Measurements from ENCODE around the gene MAP3K5.
"Not testable (repeated sequence)": the region's sequence is repeated elsewhere in the genome, so short reads cannot be mapped to it uniquely, and the experiment has no call there.

The MAP3K5 gene

DNA sequence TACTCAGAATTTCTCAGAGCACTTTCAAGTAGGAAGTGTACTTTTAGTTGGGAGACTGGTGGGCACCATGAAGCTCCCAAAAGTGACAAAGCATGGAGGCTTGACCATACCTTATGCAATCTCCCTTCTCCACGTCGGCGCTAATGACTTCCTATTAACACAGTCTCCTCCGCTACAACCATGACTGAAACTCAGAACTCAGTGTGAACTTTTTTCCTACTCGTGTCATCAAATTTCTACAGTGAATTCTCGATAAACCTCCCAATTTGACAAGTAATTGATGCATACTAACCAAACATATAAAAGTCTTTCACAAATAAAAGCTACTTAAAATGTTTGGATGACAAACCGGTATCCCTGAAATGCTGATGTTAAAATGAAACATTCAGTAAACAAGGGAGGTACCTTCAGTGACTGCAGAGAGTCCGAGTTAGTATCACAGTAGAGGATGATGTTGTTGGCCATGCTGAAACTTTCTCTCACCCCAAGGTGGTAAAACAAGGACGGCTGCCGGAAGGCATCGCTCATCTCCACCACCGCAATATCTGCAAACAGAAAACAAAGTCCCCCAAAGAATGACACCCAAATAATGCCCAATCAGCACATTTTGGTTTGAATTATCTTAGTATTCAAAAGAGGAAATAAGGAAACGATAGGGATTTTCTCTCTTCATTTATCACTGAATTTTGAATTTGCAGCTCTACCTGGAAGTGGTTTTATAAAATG is 72.1 kb downstream of the MAP3K5 start:
- DNase-seq: no peak

GRCh38 chr6:136719280-136720044 is 72.8 kb downstream of the MAP3K5 start:
- DNase-seq: no peak

- DNase-seq: peak; percentile 90
Observed at GRCh38 chr6:136718476-136718875, 73.8 kb downstream of the MAP3K5 start.

- DNase-seq: no peak
Observed at GRCh38 chr6:136717716-136717990, 74.6 kb downstream of the MAP3K5 start.

- no peak for DNase-seq
Observed at GRCh38 chr6:136716917-136717715, 75.2 kb downstream of the MAP3K5 start.

DNA sequence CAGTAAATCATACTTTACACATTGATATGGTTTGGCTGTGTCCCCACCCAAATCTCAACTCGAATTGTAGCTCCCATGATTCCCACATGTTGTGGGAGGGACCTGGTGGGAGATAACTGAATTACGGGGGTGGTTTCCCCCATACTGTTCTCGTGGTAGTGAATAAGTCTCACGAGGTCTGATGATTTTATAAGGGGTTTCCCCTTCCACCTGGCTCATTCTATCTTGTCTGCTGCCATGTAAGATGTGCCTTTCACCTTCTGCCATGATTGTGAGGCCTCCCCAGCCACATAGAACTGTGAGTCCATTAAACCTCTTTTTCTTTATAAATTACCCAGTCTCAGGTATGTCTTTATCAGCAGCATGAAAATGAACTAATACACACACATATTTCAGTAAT is 79.6 kb downstream of the MAP3K5 start:
- not testable (repeated sequence) for DNase-seq

GRCh38 chr6:136711644-136712043 is 80.6 kb downstream of the MAP3K5 start:
- DNase-seq: no peak

GRCh38 chr6:136710877-136711552 is 81.3 kb downstream of the MAP3K5 start:
- no peak for DNase-seq

- DNase-seq: no peak
Observed at GRCh38 chr6:136709429-136709828, 82.8 kb downstream of the MAP3K5 start.

DNA sequence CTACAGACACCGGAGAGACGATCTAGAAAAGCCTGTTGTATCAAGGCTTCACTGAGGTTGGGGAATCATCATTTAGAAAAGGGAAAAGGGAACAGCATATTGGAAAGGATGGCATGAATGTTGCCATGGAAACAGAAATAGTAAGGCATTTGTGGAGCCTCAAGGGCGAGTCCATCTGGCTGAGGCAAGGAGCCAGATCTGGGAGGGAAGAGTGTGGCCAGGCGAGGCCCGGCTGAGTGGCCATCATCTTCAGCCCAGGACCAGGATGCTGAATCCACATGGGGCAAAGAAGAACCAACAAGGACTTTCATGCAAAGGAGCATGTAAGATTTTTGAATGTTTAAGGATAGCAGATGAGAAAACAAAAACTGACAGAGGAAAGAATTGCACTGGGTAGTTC is 85.8 kb downstream of the MAP3K5 start:
- DNase-seq: no peak

DNA sequence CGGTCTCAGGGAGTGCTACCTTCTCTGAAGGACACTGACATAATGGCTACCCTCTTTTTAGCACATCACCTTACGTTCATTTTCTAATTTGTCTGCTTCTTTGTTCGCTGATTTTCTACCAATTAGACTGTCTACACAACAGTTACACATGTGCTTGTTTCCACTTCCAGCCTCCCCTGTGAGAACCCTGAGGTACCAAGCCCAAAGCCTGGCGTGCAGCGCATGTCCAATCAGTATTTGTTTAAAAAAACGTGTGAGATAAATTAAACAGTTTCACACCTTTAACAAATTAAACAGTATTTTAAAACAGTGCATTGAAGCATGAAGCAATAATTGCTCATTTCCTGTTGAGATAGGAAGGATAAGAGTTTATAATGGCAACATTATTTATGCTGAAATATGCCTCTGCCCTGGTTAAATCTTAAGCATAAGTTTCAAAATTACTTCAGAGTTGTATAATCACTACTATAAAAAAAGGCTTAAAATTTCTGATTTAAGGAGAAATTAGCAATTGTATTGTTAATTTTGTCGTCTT is 88.9 kb downstream of the MAP3K5 start:
- DNase-seq: peak; percentile 41

- DNase-seq: no peak
Observed at GRCh38 chr6:136701045-136701444, 91.2 kb downstream of the MAP3K5 start.

DNA sequence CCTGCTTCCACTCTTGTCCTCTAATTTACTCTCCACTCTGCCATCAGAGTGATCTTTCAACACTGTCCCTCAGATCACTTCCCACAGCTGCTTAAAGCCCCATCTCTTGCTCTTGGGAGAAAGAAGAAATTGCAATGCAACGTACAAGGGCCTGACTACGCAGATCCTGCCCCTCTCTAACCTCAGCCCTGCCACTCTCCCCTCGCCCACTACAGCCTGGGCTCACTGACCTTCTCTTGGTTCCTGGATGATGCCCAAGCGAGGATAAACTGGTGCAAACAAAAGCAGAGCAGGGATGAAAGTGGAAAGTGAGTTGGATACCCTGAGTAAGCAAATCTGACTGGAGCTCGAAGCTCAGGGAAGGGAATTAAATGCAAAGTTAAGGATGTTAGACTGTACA is 92.9 kb downstream of the MAP3K5 start:
- no peak for DNase-seq

DNA sequence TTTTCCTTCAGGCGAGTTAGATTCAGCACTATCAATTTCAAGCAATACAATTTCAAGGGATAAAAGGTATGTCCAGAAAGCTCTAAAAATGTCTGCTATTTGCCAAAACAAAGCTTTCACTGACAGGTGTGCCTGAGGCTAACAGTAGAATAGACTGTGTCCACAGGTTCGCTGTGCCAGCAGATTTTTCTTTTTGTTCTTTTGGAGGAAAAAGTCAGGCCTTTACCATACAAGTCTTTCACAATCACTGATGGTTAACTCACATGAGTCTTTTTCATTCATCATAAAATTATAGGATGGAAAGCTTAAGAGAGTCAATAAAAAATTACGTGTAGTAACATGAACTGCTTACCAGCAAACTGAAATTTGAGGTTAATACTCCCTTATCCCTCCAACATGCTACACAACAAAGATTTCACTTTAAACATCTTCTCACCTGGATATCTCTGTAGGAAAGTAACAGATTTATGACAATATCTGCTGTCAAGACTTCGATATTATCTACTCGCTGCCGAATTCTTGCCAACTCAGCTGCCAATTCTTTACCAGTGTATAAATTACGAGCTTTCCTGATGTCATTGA is 95.4 kb downstream of the MAP3K5 start:
- DNase-seq: no peak

GRCh38 chr6:136696238-136696637 is 96.0 kb downstream of the MAP3K5 start:
- DNase-seq: peak; percentile 59

DNA sequence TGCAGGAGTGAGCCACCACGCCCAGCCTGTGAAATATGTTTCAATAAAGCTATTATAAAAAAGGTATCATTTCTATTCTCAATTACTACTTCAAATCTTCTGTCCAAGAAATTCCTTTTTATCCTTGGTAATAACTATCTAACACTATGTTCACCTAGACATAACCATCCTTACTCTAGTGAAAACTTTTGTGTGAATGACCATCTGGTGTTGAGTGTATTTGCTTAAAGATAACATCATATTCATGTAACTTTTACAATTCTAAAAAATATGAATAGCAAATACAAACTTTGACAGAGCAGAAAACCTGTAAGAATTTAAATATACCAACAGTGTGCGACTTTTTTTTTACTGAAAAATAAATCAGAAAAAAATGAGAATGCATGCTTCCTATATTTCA is 96.9 kb downstream of the MAP3K5 start:
- no peak for DNase-seq

GRCh38 chr6:136693090-136693489 is 99.2 kb downstream of the MAP3K5 start:
- no peak for DNase-seq

GRCh38 chr6:136687894-136688293 is 104.4 kb downstream of the MAP3K5 start:
- DNase-seq: not testable (repeated sequence)

DNA sequence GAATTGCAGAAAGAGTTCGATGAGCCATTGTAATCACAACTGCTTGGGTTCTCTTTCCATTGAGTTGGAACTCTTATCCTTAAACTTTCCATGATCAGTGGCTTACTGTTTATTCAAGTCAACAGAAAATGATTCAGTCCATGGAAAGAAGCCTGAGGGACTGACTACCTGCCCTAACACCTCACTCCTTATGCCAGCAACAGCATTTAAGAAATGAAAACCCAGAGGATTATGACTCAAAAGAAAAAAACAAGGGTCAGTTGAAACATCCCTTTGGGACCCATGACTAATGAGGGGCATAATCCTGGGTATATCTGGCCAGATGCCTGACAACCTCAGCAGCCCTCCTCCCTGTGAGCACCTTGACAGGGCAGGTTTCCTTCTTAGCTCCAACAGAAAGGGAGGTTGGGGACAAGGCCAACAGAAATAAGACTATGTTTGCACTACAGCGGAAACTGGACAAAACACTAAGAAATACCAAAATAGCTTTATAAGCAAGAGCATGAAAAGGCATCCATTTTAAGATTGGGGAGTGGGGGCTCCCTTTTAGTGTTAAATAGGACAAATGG is 106.7 kb downstream of the MAP3K5 start:
- DNase-seq: no peak

- DNase-seq: no peak
Observed at GRCh38 chr6:136684466-136684865, 107.8 kb downstream of the MAP3K5 start.

DNA sequence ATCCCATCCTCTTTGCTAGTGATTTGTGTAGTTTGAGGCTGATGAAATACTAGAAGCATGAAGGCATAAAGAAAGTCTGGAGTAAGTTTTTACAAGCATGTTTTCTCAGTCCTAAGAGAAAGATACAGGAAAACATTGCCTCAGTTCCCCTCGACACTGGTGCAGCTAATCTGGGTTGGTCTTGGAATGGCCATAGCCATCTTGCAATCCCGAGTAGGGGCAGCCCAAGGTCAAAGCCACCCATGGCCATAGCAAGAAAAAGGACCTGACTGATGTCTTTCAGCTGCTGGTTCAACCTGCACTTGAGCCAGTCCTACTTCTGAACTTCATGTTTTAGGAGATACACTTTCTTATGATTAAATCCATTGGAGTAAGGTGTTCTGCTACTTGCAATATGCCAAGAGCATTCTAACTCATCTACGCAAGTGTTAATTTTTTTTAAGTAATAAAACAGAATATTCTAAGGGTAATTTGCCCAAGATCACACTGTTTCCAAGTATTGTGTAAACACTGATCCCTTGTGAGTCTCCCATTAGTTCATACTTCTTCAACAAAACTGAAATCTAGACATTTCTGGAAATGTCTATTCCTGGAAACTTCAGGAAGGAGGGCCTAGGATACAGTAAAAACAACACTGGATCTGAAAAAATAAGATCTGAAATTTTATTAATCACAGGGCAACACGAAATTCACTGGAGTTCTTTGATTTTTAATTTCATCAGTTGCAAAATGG is 108.9 kb downstream of the MAP3K5 start:
- DNase-seq: no peak

GRCh38 chr6:136682292-136682691 is 110.0 kb downstream of the MAP3K5 start:
- no peak for DNase-seq
